OCI-LY7 (cell line): ENCODE measurements around the gene BMP8A. TPM values are rescaled to one million over a fixed set of nuclear protein-coding genes. Genes with fewer than 3 reads are reported as not detected.

Experiments used
- BruUV-seq: library from RNA; stranded (reverse); fragments of 400-500 nt; replicated peaks from 2 replicates; lab custom pipeline; 2021; lab: Mats Ljungman, UMichigan
- CTCF ChIA-PET: fragments of 300-600 bp; sonication (Branson Sonifier 250); formaldehyde crosslinking; loops from one replicate; lab custom pipeline; 2022; ENCODE audit warnings: antibody characterized with exemption; ENCODE audit not compliant: unreplicated experiment; lab: Charles Lee
- POLR2A ChIA-PET: fragments of 300-600 bp; sonication (Branson Sonifier 250); formaldehyde crosslinking; loops from one replicate; lab custom pipeline; 2022; ENCODE audit warnings: antibody characterized with exemption; lab: Charles Lee
- DNase-seq: peaks from one replicate; pipeline ENCODE4 v3.0.0-alpha.2; 2015; ENCODE audit warnings: low spot score
- H2AFZ ChIP-seq: fragments of 200-600 bp; sonication (generic), shearing (Covaris generic); 2 replicates; pipeline ENCODE4 v1.6.1; 2014; ENCODE audit warnings: mild to moderate bottlenecking, antibody characterized with exemption, low read length, moderate library complexity
- H3K27ac ChIP-seq: fragments of 200-600 bp; sonication (generic); 2 replicates; pipeline ENCODE4 v1.5.1; 2014; ENCODE audit warnings: mixed run types, low read depth, mild to moderate bottlenecking, moderate library complexity, low read length, inconsistent platforms; ENCODE audit not compliant: poor library complexity, severe bottlenecking
- H3K36me3 ChIP-seq: fragments of 200-600 bp; sonication (generic); 2 replicates; pipeline ENCODE4 v1.6.1; 2014; ENCODE audit warnings: mild to moderate bottlenecking, antibody characterized with exemption, low read length, moderate library complexity, mixed read lengths; ENCODE audit not compliant: insufficient read depth
- H3K4me1 ChIP-seq: fragments of 200-600 bp; sonication (generic); 2 replicates; pipeline ENCODE4 v1.5.1; 2014; ENCODE audit warnings: mild to moderate bottlenecking, low read length; ENCODE audit not compliant: insufficient read depth, poor library complexity, severe bottlenecking
- H3K4me2 ChIP-seq: fragments of 200-600 bp; sonication (generic); 2 replicates; pipeline ENCODE4 v1.6.1; 2014; ENCODE audit warnings: mild to moderate bottlenecking, low read length
- H3K4me3 ChIP-seq: fragments of 200-600 bp; sonication (generic); 2 replicates; pipeline ENCODE4 v1.5.1; 2014; ENCODE audit warnings: mild to moderate bottlenecking, low read depth, low read length; ENCODE audit not compliant: poor library complexity, severe bottlenecking
- H3K79me2 ChIP-seq: fragments of 200-600 bp; sonication (generic); 2 replicates; pipeline ENCODE4 v1.6.1; 2016; ENCODE audit warnings: low read depth, mild to moderate bottlenecking, low read length, moderate library complexity, mixed read lengths; ENCODE audit not compliant: insufficient read depth
- H3K9me2 ChIP-seq: fragments of 200-600 bp; sonication (generic); 2 replicates; pipeline ENCODE4 v1.6.1; 2016; ENCODE audit warnings: mild to moderate bottlenecking, low read length, mixed read lengths; ENCODE audit not compliant: insufficient read depth
- H3K9me3 ChIP-seq: fragments of 200-600 bp; sonication (generic); 2 replicates; pipeline ENCODE4 v1.6.1; 2014; ENCODE audit warnings: mild to moderate bottlenecking, mixed run types, low read length, mixed read lengths
- H4K20me1 ChIP-seq: fragments of 200-600 bp; sonication (generic); 2 replicates; pipeline ENCODE4 v1.6.1; 2014; ENCODE audit warnings: mild to moderate bottlenecking, antibody characterized with exemption, low read length, moderate library complexity, mixed read lengths; ENCODE audit not compliant: insufficient read depth
- EZH2phosphoT487 ChIP-seq: fragments of 200-600 bp; sonication (generic); IDR thresholded peaks from 2 replicates; pipeline ENCODE4 v1.6.1; 2018; ENCODE audit warnings: low read depth, borderline replicate concordance, mild to moderate bottlenecking, mixed run types, antibody characterized with exemption, low read length, moderate library complexity, mixed read lengths
- intact Hi-C: fragments of 100-400 bp; cut with micrococcal nuclease; formaldehyde crosslinking; loops from one replicate; pipeline ENCODE4 v1.10.0; 2022; ENCODE audit not compliant: unreplicated experiment
- total RNA-seq, 2 experiments: library from RNA; depleted of rRNA in 1 of 2; stranded (reverse); fragments of >200 nt in 1 of 2; shearing (Covaris generic) in 1 of 2; gene quantifications; 2 replicates each; pipeline ENCODE4 v1.2.3, GENCODE V29; 2014 to 2022
- TF ChIP-seq, protein P1 (sequence below): fragments of 200-600 bp; sonication (generic); conservative IDR thresholded peaks from 2 replicates; pipeline ENCODE4 v1.5.1; 2014; ENCODE audit warnings: mild to moderate bottlenecking, antibody characterized with exemption, low read length, moderate library complexity, mixed read lengths

The BMP8A gene
- total RNA-seq, 2 experiments from 2014 or later = 0.32 to 0.44 TPM

DNA sequence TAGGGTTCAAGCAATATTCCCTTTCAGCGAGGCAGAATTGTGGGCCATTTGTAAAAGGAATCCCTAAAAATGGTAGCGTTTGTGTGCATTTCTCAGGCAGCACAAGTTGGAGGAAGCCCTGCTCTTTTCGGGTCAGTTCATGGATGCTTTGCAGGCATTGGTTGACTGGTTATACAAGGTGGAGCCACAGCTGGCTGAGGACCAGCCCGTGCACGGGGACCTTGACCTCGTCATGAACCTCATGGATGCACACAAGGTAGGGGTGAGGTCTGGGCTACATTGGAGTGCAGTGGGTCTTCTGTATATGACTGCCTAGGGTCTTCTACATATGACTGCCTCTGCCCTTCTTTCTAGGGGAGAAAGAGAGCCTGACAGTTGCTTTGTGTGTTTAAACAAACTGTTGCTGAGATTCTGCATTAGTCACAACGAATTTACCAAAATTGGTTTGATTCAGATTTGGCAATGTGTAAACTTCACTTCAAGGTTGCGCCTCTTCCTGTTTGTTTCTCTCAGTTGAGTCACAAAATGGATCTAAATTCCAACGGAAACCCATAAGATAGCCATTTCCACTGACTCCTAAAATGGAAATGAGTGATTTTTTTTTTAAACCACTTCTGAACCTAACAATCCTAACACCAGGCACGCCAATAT is 40.4 kb upstream of the BMP8A start:
- intact Hi-C loops = no loop called here
- Histone ChIP-seq H4K20me1 (no peaks in the 10 kb centered on the region), H3K4me2 (no peak overlapping the region), H3K9me3 (no peaks in the 10 kb centered on the region), H3K36me3 (peaks cover 95% of the 10 kb centered on the region), H2AFZ (no peak overlapping the region), H3K27ac (no peak overlapping the region), H3K79me2 (no peaks in the 10 kb centered on the region), H3K4me1 (no peaks in the 10 kb centered on the region), H3K4me3 (no peak overlapping the region), H3K9me2 (no peaks in the 10 kb centered on the region)
- no TSS peak for BruUV-seq
- no peak for DNase-seq
- ChIA-PET POLR2A (no interaction called here), CTCF (no interaction called here)
- TF ChIP-seq, protein P1, sequence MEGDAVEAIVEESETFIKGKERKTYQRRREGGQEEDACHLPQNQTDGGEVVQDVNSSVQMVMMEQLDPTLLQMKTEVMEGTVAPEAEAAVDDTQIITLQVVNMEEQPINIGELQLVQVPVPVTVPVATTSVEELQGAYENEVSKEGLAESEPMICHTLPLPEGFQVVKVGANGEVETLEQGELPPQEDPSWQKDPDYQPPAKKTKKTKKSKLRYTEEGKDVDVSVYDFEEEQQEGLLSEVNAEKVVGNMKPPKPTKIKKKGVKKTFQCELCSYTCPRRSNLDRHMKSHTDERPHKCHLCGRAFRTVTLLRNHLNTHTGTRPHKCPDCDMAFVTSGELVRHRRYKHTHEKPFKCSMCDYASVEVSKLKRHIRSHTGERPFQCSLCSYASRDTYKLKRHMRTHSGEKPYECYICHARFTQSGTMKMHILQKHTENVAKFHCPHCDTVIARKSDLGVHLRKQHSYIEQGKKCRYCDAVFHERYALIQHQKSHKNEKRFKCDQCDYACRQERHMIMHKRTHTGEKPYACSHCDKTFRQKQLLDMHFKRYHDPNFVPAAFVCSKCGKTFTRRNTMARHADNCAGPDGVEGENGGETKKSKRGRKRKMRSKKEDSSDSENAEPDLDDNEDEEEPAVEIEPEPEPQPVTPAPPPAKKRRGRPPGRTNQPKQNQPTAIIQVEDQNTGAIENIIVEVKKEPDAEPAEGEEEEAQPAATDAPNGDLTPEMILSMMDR = no peak
- TF ChIP-seq EZH2phosphoT487 = no peak

DNA sequence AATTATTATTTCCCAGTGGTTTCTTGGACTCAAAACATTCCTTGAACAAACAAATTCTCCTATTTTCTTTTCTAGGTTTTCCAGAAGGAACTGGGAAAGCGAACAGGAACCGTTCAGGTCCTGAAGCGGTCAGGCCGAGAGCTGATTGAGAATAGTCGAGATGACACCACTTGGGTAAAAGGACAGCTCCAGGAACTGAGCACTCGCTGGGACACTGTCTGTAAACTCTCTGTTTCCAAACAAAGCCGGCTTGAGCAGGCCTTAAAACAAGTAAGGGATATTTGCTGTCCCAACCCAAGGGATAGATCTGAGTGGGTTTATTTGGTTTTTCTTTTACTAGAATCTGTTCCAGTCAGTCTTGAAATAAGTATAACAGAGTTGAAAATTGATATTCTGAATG is 39.4 kb upstream of the BMP8A start:
- H3K36me3 ChIP-seq = peaks cover 98% of the 10 kb centered on the region
- intact Hi-C loops = no loop called here

DNA sequence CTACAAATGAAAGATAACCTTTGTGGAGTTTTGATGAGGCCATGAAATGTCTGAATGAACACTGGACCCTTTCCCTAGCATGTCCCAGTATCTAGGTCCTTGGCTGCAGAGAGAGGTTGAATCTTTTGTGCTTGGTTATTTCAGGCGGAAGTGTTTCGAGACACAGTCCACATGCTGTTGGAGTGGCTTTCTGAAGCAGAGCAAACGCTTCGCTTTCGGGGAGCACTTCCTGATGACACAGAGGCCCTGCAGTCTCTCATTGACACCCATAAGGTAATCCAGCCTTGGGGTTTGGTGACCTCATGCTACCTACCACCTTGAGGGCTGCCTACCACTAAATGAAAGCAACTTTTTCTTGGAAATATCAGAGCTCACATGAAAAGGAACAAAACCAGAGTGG is 38.9 kb upstream of the BMP8A start:
- H3K9me3 ChIP-seq = no peaks in the 10 kb centered on the region
- H4K20me1 ChIP-seq = no peaks in the 10 kb centered on the region
- no peaks in the 10 kb centered on the region for H3K79me2 ChIP-seq
- H2AFZ ChIP-seq = no peak overlapping the region
- TF ChIP-seq EZH2phosphoT487 = no peak
- intact Hi-C loops = no loop called here
- H3K36me3 ChIP-seq = peaks cover 98% of the 10 kb centered on the region
- no peak overlapping the region for H3K27ac ChIP-seq
- no peak overlapping the region for H3K4me3 ChIP-seq
- CTCF ChIA-PET = no interaction called here
- H3K4me1 ChIP-seq = no peaks in the 10 kb centered on the region
- no TSS peak for BruUV-seq
- H3K9me2 ChIP-seq = no peaks in the 10 kb centered on the region
- POLR2A ChIA-PET = no interaction called here
- no peak overlapping the region for H3K4me2 ChIP-seq
- DNase-seq = no peak

More for the DNA sequence above, 39.4 kb upstream of the BMP8A start:
- no peak overlapping the region for H3K27ac ChIP-seq
- DNase-seq = no peak
- ChIA-PET CTCF (no interaction called here), POLR2A (no interaction called here)
- no peak overlapping the region for H3K4me3 ChIP-seq
- no peaks in the 10 kb centered on the region for H3K79me2 ChIP-seq
- no TSS peak for BruUV-seq
- H3K9me2 ChIP-seq = no peaks in the 10 kb centered on the region
- TF ChIP-seq, protein P1 = no peak
- TF ChIP-seq EZH2phosphoT487 = no peak
- no peaks in the 10 kb centered on the region for H4K20me1 ChIP-seq
- no peak overlapping the region for H3K4me2 ChIP-seq
- no peaks in the 10 kb centered on the region for H3K4me1 ChIP-seq
- H3K9me3 ChIP-seq = no peaks in the 10 kb centered on the region
- no peak overlapping the region for H2AFZ ChIP-seq
